ENCODE measurements around the gene ZNF536. TPM values are rescaled to one million over a fixed set of nuclear protein-coding genes. Genes with fewer than 3 reads are reported as not detected.

The ZNF536 gene
- total RNA-seq, 4 donors from 2014 or later = 0.44 to 7.4 (median 0.88) TPM

DNA sequence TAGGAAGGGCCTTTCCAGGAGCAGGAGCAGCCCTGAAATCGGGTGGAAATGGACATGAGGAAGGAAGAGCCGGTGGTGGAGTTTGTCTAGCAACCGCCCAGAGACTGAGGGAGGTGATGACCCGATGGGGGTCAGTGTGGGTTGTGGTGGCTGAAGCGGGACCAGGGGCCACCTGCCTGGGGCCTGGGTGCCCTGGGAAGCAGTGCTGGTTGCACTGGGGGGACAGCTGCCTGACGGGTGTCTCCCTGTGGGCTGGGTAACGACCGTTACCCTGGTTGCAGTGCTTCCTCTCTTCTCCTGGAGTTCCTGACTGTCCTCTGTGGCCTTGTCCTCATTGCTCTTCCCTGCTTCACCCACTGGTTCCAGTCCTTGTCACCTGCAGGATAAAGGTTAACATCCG, 13.0 kb downstream of the ZNF536 start:
- no peak for DNase-seq
- Histone ChIP-seq H3K4me1 (no peaks in the 10 kb centered on the region), H3K36me3 (no peaks in the 10 kb centered on the region), H3K27ac (no peak overlapping the region), H3K9me3 (no peaks in the 10 kb centered on the region), H3K27me3 (no peaks in the 10 kb centered on the region), H3K4me3 (no peak overlapping the region)
- WGBS, 2 donors = 73 to 88% methylated on average over 6 to 9 of the region's 9 CpGs
- TF ChIP-seq, protein P1, sequence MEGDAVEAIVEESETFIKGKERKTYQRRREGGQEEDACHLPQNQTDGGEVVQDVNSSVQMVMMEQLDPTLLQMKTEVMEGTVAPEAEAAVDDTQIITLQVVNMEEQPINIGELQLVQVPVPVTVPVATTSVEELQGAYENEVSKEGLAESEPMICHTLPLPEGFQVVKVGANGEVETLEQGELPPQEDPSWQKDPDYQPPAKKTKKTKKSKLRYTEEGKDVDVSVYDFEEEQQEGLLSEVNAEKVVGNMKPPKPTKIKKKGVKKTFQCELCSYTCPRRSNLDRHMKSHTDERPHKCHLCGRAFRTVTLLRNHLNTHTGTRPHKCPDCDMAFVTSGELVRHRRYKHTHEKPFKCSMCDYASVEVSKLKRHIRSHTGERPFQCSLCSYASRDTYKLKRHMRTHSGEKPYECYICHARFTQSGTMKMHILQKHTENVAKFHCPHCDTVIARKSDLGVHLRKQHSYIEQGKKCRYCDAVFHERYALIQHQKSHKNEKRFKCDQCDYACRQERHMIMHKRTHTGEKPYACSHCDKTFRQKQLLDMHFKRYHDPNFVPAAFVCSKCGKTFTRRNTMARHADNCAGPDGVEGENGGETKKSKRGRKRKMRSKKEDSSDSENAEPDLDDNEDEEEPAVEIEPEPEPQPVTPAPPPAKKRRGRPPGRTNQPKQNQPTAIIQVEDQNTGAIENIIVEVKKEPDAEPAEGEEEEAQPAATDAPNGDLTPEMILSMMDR (IDR thresholded peaks at IDR 0.05) = no peak
- no peak for TF ChIP-seq POLR2A (IDR thresholded peaks at IDR 0.05)
- intact Hi-C loops (cut with DNase I) = no loop called here

DNA sequence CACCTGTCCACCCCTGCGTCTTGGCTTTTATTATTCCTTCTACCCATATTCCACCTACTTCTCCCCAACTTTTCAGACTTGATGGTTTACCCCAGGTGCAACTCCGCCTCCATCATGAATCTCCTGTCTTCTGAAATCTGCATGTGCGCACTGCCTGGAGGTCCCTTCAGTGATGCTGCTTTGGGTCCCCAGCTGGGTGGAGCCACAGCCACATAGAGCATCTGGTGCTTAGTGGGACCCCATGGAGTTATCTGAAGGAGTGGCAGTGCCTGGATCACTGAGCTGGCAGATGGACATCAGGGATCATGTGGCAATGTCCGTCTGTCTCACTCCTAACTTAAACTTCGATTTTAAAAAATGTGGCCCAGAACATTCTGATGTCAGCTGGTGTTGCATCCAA, 13.5 kb downstream of the ZNF536 start:
- H3K9me3 ChIP-seq = no peaks in the 10 kb centered on the region
- intact Hi-C loops (cut with DNase I) = no loop called here
- TF ChIP-seq, protein P1 (IDR thresholded peaks at IDR 0.05) = no peak
- no peak for TF ChIP-seq POLR2A (IDR thresholded peaks at IDR 0.05)
- no peaks in the 10 kb centered on the region for H3K36me3 ChIP-seq
- H3K4me1 ChIP-seq = no peaks in the 10 kb centered on the region
- no peaks in the 10 kb centered on the region for H3K27me3 ChIP-seq
- H3K27ac ChIP-seq = no peak overlapping the region
- WGBS, 2 donors = 77 to 81% methylated on average over 5 of the region's 5 CpGs
- H3K4me3 ChIP-seq = no peak overlapping the region
- DNase-seq = no peak

DNA sequence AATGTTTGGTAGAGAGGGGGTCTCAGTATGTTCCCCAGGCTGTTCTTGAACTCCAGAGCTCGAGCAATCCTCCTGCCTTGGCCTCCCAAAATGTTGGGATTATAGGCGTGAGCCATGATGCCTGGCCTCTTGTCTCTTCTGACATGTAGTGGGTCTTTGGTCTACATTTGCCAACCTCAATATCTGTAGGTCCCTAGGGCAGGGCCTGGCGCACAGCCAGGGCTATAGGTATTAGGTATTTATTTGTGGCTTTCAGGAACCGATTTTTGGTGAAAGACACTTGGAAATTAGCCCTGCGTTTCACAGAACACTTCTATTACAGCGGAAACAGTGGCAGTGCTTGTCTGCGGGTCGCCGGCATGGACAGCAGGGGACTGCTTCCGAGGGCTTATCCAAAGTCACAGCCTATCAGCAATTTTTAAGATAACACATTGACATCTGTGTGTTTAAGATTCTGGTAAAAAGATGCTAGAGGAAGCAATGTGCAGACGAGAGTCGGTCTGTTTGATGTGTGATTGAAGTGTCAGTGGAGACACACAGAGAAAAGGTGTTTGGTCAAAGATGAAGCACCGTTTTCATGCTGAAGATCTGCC, 14.5 kb downstream of the ZNF536 start:
- Histone ChIP-seq H3K9me3 (no peaks in the 10 kb centered on the region), H3K4me3 (no peak overlapping the region), H3K4me1 (no peaks in the 10 kb centered on the region), H3K27me3 (no peaks in the 10 kb centered on the region), H3K27ac (no peak overlapping the region), H3K36me3 (no peaks in the 10 kb centered on the region)
- intact Hi-C loops (cut with DNase I) = no loop called here
- 56 to 58% methylated on average over 10 to 12 of the region's 13 CpGs for WGBS, 2 donors
- no peak for DNase-seq
- TF ChIP-seq, protein P1 (IDR thresholded peaks at IDR 0.05) = no peak
- TF ChIP-seq POLR2A (IDR thresholded peaks at IDR 0.05) = no peak

DNA sequence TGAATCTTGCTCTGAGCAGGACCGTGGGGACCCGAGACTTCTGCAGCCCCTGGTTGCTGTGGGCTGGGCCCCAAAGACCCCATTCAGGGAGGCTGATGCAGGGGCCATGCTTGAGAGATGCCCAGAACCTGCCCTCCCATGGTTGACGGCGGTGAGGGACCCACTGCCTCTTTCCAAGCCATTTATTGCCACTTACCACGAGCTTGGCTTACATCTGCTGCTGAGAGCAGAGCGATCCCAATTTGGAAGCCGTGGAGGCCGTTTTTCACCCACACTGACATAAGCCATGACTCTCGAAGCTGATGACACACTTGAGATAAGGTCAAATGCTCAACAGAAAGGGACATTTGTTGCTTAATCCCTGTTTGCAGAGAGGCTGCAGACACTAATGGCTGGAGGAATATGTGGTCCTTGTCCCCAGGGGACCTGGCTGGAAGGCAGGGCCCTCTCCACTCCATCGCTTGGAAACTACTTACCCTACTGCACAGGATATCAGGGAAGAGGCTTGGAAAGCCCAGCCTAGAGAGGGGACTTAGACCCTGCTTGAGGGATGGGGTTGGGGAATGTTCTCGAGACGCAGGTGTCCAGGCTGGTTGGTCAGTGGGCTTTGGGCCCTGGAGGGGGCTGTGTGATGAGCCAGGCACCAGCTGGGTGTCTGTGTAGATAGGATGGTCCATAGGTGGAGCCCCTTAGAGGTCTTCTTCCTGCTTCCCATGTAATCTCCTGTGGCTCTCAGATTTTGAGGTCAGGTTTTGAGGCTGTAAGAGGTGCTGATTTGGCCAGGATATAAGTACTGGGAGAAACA, 15.3 kb downstream of the ZNF536 start:
- intact Hi-C loops (cut with DNase I) = no loop called here
- no peak overlapping the region for H3K27ac ChIP-seq
- no peaks in the 10 kb centered on the region for H3K9me3 ChIP-seq
- no peaks in the 10 kb centered on the region for H3K36me3 ChIP-seq
- no peaks in the 10 kb centered on the region for H3K27me3 ChIP-seq
- DNase-seq = no peak
- WGBS, 2 donors = 52 to 73% methylated on average over 7 to 9 of the region's 12 CpGs
- no peak overlapping the region for H3K4me3 ChIP-seq
- no peaks in the 10 kb centered on the region for H3K4me1 ChIP-seq
- TF ChIP-seq, protein P1 (IDR thresholded peaks at IDR 0.05) = no peak
- no peak for TF ChIP-seq POLR2A (IDR thresholded peaks at IDR 0.05)

DNA sequence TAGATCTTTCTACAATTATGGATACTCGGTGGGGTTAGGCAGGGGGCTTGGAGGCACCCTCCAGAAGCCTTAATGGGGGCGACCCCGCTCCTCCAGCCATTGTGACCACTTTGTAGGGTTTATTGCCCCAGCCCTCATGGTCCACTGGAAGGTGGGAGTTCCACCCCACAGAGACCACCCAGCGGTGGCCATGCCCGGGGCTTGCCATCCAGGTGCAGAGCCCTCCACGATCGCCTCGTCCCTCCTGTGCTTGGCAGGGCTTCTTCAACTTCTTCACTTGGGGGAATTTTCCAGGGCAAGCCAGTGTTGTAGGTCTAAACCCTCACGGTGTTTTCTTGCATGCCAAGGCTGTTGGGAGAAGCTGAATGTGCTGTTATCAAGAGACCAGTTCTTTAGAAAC, 16.1 kb downstream of the ZNF536 start:
- WGBS, 2 donors = 17 to 80% methylated on average over 1 of the region's 9 CpGs
- DNase-seq = no peak
- intact Hi-C loops (cut with DNase I) = no loop called here
- Histone ChIP-seq H3K4me1 (no peaks in the 10 kb centered on the region), H3K27me3 (no peaks in the 10 kb centered on the region), H3K4me3 (no peak overlapping the region), H3K36me3 (no peaks in the 10 kb centered on the region), H3K9me3 (no peaks in the 10 kb centered on the region), H3K27ac (no peak overlapping the region)
- TF ChIP-seq, protein P1 (IDR thresholded peaks at IDR 0.05) = no peak
- no peak for TF ChIP-seq POLR2A (IDR thresholded peaks at IDR 0.05)

All from esophagus squamous epithelium (tissue), 5 donors.